ENCODE results near the gene PANX2. TPM values are rescaled to one million over a fixed set of nuclear protein-coding genes. Genes with fewer than 3 reads are reported as not detected.

Gene PANX2
- total and polyA plus RNA-seq, 9 donors: 0.27 to 5.6 (median 2.3) TPM

- peak in 3 of 5 donors; percentile 57 to 76 (median 75) for DNase-seq
- Histone ChIP-seq H3K9me3 (no peaks in the 10 kb centered on the region), H3K4me1 (ENCODE audit: insufficient read depth) (peaks cover 4% of the 10 kb centered on the region), H3K27me3 (no peaks in the 10 kb centered on the region), H3K4me3 (no peak overlapping the region), H3K27ac (peak overlapping the region in 1 of 2 donors; percentile 4), H3K36me3 (no peaks in the 10 kb centered on the region)
- intact Hi-C loops (cut with DNase I): loop anchor here in 3 of 4 donors (2.0 to 10.0 kb wide), 4 partner anchors 56 to 287 kb away; no protein-coding TSS in a partner anchor
- WGBS, 3 donors: 33 to 46% (median 42%) methylated on average over 22 to 31 of the region's 31 CpGs
- TF ChIP-seq POLR2A (IDR thresholded peaks at IDR 0.05) (no peak), CTCF (IDR thresholded peaks at IDR 0.05) (no peak)
These were observed 38.7 kb downstream of the PANX2 start for GRCh38 chr22:50208939-50209892.

DNA sequence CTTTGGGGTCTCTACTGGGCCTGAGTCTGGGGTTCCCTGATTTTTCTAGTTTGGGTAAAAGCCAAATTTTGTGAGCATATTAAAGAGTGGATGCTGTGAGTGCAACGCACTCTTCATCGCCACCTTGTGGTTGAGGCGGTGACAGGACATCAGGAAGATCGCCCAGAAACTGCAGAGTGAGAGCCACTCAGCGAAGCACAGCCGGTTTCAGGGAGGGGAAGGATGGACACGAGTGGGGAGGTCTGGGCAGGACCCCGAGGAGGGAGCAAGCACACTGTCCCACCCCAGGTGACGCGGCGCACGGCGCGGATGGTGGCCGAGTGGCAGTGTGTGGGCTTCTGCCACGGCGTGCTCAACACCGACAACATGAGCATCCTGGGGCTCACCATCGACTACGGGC lies 39.4 kb downstream of the PANX2 start:
- intact Hi-C loops (cut with DNase I): loop anchor here in 3 of 4 donors (2.0 to 10.0 kb wide), 6 partner anchors 57 to 288 kb away; no protein-coding TSS in a partner anchor
- Histone ChIP-seq H3K4me3 (no peak overlapping the region), H3K9me3 (no peaks in the 10 kb centered on the region), H3K4me1 (ENCODE audit: insufficient read depth) (peaks cover 4% of the 10 kb centered on the region), H3K27ac (peak overlapping the region in 1 of 2 donors; percentile 4), H3K36me3 (no peaks in the 10 kb centered on the region), H3K27me3 (no peaks in the 10 kb centered on the region)
- WGBS, 3 donors: 55 to 61% (median 57%) methylated on average over 20 of the region's 20 CpGs
- peak; percentile 64 to 83 (median 78) for DNase-seq
- TF ChIP-seq POLR2A (IDR thresholded peaks at IDR 0.05) (no peak), EP300 (IDR thresholded peaks at IDR 0.05) (no peak), CTCF (IDR thresholded peaks at IDR 0.05) (peak; percentile 70 to 86 (median 86))

- intact Hi-C loops (cut with DNase I): loop anchor here in 2 of 4 donors (2.0 to 5.0 kb wide), 2 partner anchors 280 to 283 kb away; no protein-coding TSS in a partner anchor
- 85 to 88% (median 85%) methylated on average over 28 to 32 of the region's 32 CpGs for WGBS, 3 donors
- Histone ChIP-seq H3K4me3 (no peak overlapping the region), H3K9me3 (no peaks in the 10 kb centered on the region), H3K4me1 (ENCODE audit: insufficient read depth) (peaks cover 4% of the 10 kb centered on the region), H3K27me3 (no peaks in the 10 kb centered on the region), H3K27ac (no peak overlapping the region), H3K36me3 (no peaks in the 10 kb centered on the region)
- TF ChIP-seq CTCF (IDR thresholded peaks at IDR 0.05) (no peak), POLR2A (IDR thresholded peaks at IDR 0.05) (no peak), EP300 (IDR thresholded peaks at IDR 0.05) (no peak)
- DNase-seq: peak in 1 of 5 donors; percentile 45
These were observed 40.0 kb downstream of the PANX2 start for GRCh38 chr22:50210378-50211139.

DNA sequence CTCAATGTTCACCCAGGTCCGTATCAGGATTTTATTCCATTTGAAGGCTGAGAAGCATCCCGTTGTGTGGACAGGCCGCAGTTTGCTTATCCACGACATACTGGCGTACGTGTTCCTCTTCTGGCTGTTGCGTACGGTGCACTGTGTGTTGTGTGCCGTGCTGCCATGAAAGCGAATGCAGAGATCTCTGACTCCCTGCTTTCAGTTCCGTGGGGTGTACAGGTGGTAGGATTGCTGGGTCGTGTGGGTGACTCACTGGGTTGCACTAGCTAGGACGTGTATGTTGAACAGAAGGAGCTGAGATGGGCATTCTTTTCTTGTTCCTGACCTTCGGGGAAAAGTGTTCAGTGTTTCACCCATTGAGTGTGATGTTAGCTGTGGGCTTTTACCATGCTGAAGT lies 40.6 kb downstream of the PANX2 start:
- no peak overlapping the region for H3K4me3 ChIP-seq
- no peaks in the 10 kb centered on the region for H3K36me3 ChIP-seq
- no peaks in the 10 kb centered on the region for H3K9me3 ChIP-seq
- TF ChIP-seq EP300 (IDR thresholded peaks at IDR 0.05) (no peak), CTCF (IDR thresholded peaks at IDR 0.05) (no peak), POLR2A (IDR thresholded peaks at IDR 0.05) (no peak)
- peaks cover 4% of the 10 kb centered on the region for H3K4me1 ChIP-seq (ENCODE audit: insufficient read depth)
- H3K27ac ChIP-seq: no peak overlapping the region
- DNase-seq: no peak
- WGBS, 3 donors: 85 to 88% (median 86%) methylated on average over 14 of the region's 14 CpGs
- no peaks in the 10 kb centered on the region for H3K27me3 ChIP-seq
- intact Hi-C loops (cut with DNase I): loop anchor here in 2 of 4 donors (2.0 to 5.0 kb wide), 2 partner anchors 280 to 284 kb away; no protein-coding TSS in a partner anchor
